Ovary (tissue), 9 donors: ENCODE measurements around the gene CAPN5. TPM values are rescaled to one million over a fixed set of nuclear protein-coding genes. Genes with fewer than 3 reads are reported as not detected.

ENCODE experiments used
- DNase-seq, 5 donors: peaks; one replicate each; pipeline ENCODE4 v3.0.0-alpha.2; 2019 to 2020
- H3K27ac ChIP-seq, 2 donors: fragments of 200-600 bp; one replicate each; pipeline versions ENCODE4 v1.5.1 to v1.8.0; 2019 to 2022
- H3K27me3 ChIP-seq: fragments of 200-600 bp; one replicate; pipeline ENCODE4 v1.8.0; 2022
- H3K36me3 ChIP-seq: fragments of 200-600 bp; sonication (generic); one replicate; pipeline ENCODE4 v1.5.1; 2019
- H3K4me1 ChIP-seq: one replicate; pipeline ENCODE4 v1.8.1; 2013; ENCODE audit warnings: mild to moderate bottlenecking, moderate library complexity; ENCODE audit not compliant: insufficient read depth
- H3K4me3 ChIP-seq: fragments of 200-600 bp; sonication (generic); one replicate; pipeline ENCODE4 v1.5.1; 2017
- H3K9me3 ChIP-seq, 2 donors: fragments of 200-600 bp in 1 of 2; sonication (generic) in 1 of 2; one replicate each; pipeline versions ENCODE4 v1.5.1 to v1.8.1; 2013 to 2019; ENCODE audit warnings: mild to moderate bottlenecking in 1 of 2, moderate library complexity in 1 of 2
- CTCF ChIP-seq, 3 donors: fragments of 450-650 bp in 2 of 3; fragments of 200-600 bp in 1 of 3; IDR thresholded peaks; one replicate each; pipeline versions ENCODE4 v1.5.1 to v1.8.0; 2016 to 2022; ENCODE audit warnings: antibody characterized with exemption in 3 of 3, mild to moderate bottlenecking in 1 of 3
- EP300 ChIP-seq: sonication (generic); formaldehyde crosslinking; IDR thresholded peaks from one replicate; pipeline ENCODE4 v1.6.1; 2017; ENCODE audit warnings: antibody characterized with exemption
- POLR2A ChIP-seq: fragments of 450-650 bp; IDR thresholded peaks from one replicate; pipeline ENCODE4 v1.6.1; 2017; ENCODE audit warnings: antibody characterized with exemption, mild to moderate bottlenecking, moderate library complexity
- WGBS, 3 donors: extraction: QIAGEN DNeasy Blood & Tissue Kit in 1 of 3; methylation state at CpG; one replicate each; pipeline versions ENCODE4 v1.1.5 to v1.1.7; 2013 to 2017; 5-methylcytosine and 5-hydroxymethylcytosine counted together
- intact Hi-C, 4 donors: fragments of 100-400 bp; cut with DNase I; formaldehyde crosslinking; loops; one replicate each; pipeline versions ENCODE4 v1.11.0 to v1.15.1; 2022 to 2023
- polyA plus RNA-seq, 2 donors: library from polyadenylated mRNA; stranded (reverse); fragments of 200-250 nt in 1 of 2; fragments of 350-450 nt in 1 of 2; fragmentation: Illumina TruSeq in 1 of 2; extraction: RNeasy Lipid Tissue Mini Kit (QIAGEN cat#74804) in 1 of 2; gene quantifications; one replicate each; pipeline ENCODE4 v1.2.3, GENCODE V29; 2013 to 2014
- total RNA-seq, 7 donors: library from RNA; depleted of rRNA in 2 of 7; stranded (reverse); fragments of >200 nt in 2 of 7; fragmentation: NEBNext Ultra II Directional in 3 of 7; extraction: Animal tissue kit (Norgen Biotek cat#: 25700) in 3 of 7; gene quantifications; one replicate each; pipeline versions ENCODE4 v1.1.0 to v1.2.4, GENCODE V29; 2016 to 2023
- donor health status: DM: no; HTN: no; CAD: no; lungs with moderate emphysema.
- donor health status: DM: no; HTN: no; CAD: no.
- donor health status: Bipolar disorder and iron deficiency.
- donor health status: DM: yes; HTN: yes; CAD: no.
- donor health status: DM: no; HTN: no; CAD: no.
- donor health status: DM: yes; HTN: yes; CAD: no.

The CAPN5 gene
- total and polyA plus RNA-seq, 9 donors: 3.0 to 82.2 (median 21.3) TPM

GRCh38 chr11:77171254-77171653, 104.5 kb downstream of the CAPN5 start:
- no peaks in the 10 kb centered on the region for H3K9me3 ChIP-seq
- DNase-seq: no peak
- no peaks in the 10 kb centered on the region for H3K36me3 ChIP-seq
- intact Hi-C loops: no loop called here
- H3K4me1 ChIP-seq: no peaks in the 10 kb centered on the region
- H3K27ac ChIP-seq: no peak overlapping the region
- TF ChIP-seq EP300: no peak
- TF ChIP-seq POLR2A: no peak
- no peak for TF ChIP-seq CTCF (IDR thresholded peaks at IDR 0.05)
- H3K4me3 ChIP-seq: no peak overlapping the region
- WGBS, 3 donors: 93 to 97% (median 94%) methylated on average over 8 of the region's 8 CpGs
- no peaks in the 10 kb centered on the region for H3K27me3 ChIP-seq

GRCh38 chr11:77171885-77172665, 105.3 kb downstream of the CAPN5 start:
- no peaks in the 10 kb centered on the region for H3K36me3 ChIP-seq
- WGBS, 3 donors: 56 to 69% (median 64%) methylated on average over 17 to 20 of the region's 20 CpGs
- TF ChIP-seq POLR2A (no peak), CTCF (IDR thresholded peaks at IDR 0.05) (no peak)
- H3K27me3 ChIP-seq: no peaks in the 10 kb centered on the region
- no peaks in the 10 kb centered on the region for H3K4me1 ChIP-seq
- H3K4me3 ChIP-seq: no peak overlapping the region
- intact Hi-C loops: no loop called here
- H3K9me3 ChIP-seq: no peaks in the 10 kb centered on the region
- DNase-seq: no peak
- H3K27ac ChIP-seq: no peak overlapping the region

- Histone ChIP-seq H3K4me3 (no peak overlapping the region), H3K9me3 (no peaks in the 10 kb centered on the region), H3K36me3 (no peaks in the 10 kb centered on the region), H3K27me3 (no peaks in the 10 kb centered on the region), H3K27ac (no peak overlapping the region), H3K4me1 (no peaks in the 10 kb centered on the region)
- no peak for DNase-seq
- no peak for TF ChIP-seq POLR2A
- TF ChIP-seq CTCF (IDR thresholded peaks at IDR 0.05): no peak
- no peak for TF ChIP-seq EP300
- 59 to 64% (median 64%) methylated on average over 16 of the region's 16 CpGs for WGBS, 3 donors
- intact Hi-C loops: no loop called here
Observed at GRCh38 chr11:77172666-77172982, 105.9 kb downstream of the CAPN5 start.

GRCh38 chr11:77173494-77173893, 106.7 kb downstream of the CAPN5 start:
- intact Hi-C loops: no loop called here
- Histone ChIP-seq H3K27me3 (no peaks in the 10 kb centered on the region), H3K27ac (no peak overlapping the region), H3K36me3 (no peaks in the 10 kb centered on the region), H3K9me3 (no peaks in the 10 kb centered on the region), H3K4me3 (no peak overlapping the region), H3K4me1 (no peaks in the 10 kb centered on the region)
- no peak for TF ChIP-seq CTCF (IDR thresholded peaks at IDR 0.05)
- TF ChIP-seq POLR2A: no peak
- no peak for TF ChIP-seq EP300
- DNase-seq: no peak
- WGBS, 3 donors: 87 to 93% (median 91%) methylated on average over 10 of the region's 10 CpGs
